HG03439 (cell line): ENCODE results near the gene NDUFS7.

Source experiments
- ATAC-seq: cut with Tn5 transposase; IDR thresholded peaks from one replicate; pipeline ENCODE4 v1.9.1; 2021; ENCODE audit warnings: mild to moderate bottlenecking, moderate library complexity; ENCODE audit not compliant: unreplicated experiment

NDUFS7 gene

DNA sequence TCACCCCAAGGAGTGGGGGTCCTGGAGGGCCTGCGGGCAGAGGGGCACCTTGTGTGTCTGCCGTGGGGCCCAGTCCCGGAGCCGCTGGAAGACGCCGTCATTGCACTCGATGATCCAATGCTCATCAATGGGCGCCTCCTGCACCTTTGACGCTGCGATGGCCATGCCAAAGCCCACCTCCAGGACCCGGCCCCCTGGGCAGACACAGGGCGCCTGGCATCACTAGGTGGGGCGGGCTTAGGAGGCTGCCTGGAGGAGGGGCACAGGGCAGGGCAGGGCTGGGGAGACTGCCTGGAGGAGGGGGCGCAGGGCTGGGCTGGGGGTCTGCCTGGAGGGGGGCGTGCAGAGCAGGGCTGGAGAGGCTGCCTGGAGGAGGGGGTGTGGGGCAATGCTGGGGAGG lies 16.0 kb downstream of the NDUFS7 start:
- ATAC-seq, result no peak

DNA sequence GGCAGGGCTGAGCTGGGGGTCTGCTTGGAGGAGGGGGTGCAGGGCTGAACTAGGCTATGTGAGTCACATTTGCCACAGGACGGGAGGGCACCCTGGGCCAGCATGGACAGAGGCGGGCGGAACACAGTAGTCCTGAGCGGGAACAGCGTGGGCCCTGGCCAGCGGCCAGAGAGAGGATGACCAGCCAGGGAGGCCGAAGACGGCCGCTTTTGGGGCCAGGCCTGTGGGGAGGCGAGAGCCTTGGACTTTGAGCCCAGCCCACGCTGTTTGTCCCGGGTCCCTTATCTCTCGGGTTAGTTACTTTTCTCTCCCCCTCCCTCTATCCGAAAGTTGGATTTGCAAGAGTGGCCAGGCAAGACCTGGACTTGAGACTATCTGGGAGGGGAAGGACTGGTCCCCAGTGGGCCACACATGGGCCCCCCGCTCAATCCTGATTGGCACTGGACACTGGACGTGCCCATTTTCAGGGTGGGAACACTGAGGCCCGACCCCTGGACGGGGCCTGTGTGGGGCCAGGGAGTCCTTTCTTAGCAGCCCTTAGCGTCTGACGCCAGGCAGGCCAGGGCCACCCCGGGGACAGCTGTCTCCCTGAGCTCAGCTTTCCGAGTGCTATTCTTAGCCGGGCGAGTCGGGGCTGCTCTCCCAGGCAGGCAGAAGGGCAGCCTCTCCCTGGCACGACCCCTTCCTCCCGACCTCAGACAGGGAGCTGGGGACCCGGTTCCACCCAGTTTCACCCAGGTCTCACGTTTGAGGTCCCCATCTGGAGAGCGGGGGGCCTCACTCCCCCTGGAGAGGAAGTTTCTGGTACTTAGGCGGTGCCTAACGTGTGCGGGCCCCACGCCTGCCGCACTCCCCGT lies 16.8 kb downstream of the NDUFS7 start:
- no peak for ATAC-seq

DNA sequence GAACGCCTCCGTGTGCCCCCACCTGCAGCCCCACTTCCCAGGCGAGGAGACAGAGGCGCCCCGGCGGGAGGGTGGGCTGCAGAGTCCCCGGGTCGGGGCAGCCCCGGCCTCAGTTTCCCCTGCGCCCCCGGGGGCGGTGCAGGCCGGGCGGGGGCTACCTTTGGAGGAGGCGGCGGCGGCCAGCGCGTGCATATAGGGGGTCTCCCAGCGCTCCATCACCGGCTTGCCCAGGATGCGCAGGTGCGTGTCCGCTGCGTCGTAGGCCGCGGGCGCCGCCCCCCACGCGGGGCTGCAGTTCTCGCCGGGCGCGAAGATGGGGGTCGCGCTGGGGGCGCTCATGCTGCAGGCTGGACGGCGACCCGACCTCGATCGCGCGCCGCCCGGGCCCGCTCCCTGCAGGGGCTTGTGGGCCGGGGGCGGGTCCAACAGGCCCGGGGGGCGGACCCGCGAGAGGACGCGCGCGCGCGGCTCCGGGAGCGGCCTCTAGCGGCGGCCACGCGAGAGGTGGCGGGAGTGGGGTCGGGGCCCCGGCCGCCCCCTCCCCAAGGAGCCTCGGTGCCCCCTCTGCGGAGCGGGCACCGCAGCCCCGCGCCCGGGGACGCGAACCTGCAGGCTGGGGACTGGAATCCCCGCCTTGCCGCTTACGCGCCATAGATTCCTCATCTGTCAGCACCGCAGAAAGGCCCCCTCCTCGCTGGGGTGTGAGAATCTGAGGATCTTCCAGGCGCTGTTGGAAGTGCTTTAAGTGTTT lies 17.6 kb downstream of the NDUFS7 start, which contains the start of gene GAMT:
Gene GAMT, minus strand, starts transcription at position 405 of the 751 bp plus-strand sequence. Its CDS starts 66 bp downstream, at position 339.
- no peak for ATAC-seq

DNA sequence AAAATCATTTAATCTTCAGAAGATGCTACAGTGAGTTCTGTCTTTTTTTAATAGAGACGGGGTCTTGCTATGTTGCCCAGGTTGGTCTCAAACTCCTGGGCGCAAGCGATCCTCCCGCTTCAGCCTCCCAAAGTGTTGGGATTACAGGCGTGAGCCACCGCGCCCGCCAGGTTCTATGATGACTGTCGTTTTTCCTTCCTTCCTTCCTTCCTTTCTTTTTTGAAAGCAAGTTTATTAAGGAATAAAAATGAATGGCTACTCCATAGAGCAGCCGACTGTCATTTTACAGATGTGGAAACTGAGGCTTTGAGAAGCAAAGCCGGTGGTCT lies 18.1 kb downstream of the NDUFS7 start:
- no peak for ATAC-seq

DNA sequence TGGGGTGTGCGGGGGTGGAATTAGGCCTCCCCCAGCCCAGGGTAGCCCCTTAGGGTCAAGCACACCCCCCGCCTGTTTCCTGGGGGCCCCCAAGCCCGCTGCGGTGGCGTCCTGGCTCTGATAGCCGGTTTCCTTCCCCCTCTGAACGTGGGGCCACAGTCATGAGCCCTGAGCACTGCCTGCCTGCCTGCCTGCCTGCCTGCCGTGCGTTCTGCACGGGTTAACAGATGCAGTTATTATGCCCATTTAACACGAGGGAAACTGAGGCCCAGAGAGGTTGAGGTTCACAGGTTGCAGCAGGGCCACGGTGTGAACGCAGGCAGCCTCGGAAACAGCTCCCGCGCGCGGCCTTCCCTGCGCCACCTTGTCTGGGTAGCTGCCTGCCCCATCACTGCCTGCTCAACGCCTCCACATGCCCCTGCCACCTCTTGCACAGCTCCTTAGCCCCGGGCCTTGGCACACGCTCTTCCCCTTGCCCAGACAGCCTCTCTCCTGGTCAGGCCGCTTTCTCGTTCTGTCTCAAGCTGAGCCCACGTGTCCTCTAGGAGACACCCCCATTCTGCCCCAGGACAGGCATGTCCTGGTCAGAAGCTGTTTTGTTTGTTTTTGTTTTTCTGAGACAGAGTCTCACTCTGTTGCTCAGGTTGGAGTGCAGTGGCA lies 18.8 kb downstream of the NDUFS7 start:
- ATAC-seq, result no peak

DNA sequence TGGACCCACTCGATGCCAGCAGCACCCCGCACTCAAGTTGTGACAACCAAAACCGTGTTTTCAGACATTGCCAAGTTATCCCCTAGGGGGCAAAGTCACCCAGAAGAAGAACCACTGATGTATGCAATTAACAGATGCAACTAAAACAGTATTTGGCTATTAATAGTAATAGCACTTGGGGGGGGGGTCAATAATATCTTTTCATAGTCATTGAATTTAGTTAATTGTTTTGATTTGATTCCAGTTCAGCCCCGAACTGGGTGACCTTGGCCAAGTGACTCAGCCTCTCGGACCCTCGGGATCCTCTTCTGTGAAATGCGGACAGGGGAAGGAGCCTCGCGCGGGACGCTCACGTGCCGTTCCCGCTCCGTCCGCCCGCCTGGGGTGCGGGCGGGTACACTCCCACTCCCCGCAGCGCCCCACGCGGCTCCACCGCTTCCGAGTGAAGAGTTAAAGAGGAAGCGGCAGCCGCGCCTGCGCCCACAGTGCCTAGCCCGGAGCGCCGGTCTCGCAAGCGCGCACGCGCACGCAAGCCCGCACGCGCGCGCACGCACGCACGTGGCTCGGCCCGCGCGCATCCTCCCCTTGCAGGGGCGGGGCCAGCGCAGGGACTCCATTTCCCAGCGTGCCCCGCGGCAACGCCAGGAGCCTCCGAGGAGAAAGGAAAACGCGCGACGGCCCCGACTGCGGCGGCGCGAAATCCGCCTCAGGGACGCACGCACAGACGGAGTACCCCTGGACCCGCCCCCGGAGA lies 23.2 kb downstream of the NDUFS7 start:
- ATAC-seq, result peak; percentile 70

DNA sequence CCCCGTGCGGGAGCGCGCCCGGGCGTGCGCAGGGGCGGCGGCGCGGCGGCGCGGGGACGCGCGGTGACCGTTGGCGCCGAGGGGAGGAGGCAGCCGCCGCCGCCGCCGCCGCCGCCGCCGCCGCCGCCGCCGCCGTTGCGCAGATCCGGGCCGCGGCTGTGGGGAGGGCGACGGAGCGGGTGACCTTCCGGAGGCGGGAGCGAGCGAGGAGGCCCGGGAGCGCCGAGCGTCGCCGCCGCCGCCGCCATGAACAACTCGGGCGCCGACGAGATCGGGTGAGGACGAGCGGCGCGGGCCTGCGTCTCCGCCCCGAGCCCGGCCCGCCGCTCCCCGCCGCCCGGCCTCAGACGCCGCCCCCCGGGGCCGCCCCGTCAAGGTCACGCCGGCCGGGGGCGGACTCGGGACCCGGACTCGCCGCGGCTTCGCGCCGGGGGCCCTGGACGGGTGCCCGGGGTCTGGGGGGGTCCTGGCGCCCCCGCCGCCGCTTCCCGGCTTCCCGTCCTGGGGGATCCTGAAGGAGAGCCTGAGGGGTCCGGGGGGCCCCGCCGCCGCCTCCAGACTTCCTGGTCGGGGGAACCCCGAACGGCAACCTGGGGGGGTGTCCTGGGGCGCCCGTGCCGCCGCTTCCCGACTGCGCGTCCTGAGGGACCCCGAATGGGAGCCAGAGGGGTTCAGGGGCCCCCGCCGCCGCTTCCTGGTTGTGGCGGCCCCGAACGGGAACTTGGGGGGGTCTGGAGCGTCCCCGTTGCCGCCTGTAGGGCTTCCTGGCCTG lies 24.0 kb downstream of the NDUFS7 start, which contains the start of gene DAZAP1:
Gene DAZAP1, plus strand, starts transcription at position 59 of the 772 bp plus-strand sequence. Its CDS starts 188 bp downstream, at position 247.
- ATAC-seq, result peak; percentile 25

DNA sequence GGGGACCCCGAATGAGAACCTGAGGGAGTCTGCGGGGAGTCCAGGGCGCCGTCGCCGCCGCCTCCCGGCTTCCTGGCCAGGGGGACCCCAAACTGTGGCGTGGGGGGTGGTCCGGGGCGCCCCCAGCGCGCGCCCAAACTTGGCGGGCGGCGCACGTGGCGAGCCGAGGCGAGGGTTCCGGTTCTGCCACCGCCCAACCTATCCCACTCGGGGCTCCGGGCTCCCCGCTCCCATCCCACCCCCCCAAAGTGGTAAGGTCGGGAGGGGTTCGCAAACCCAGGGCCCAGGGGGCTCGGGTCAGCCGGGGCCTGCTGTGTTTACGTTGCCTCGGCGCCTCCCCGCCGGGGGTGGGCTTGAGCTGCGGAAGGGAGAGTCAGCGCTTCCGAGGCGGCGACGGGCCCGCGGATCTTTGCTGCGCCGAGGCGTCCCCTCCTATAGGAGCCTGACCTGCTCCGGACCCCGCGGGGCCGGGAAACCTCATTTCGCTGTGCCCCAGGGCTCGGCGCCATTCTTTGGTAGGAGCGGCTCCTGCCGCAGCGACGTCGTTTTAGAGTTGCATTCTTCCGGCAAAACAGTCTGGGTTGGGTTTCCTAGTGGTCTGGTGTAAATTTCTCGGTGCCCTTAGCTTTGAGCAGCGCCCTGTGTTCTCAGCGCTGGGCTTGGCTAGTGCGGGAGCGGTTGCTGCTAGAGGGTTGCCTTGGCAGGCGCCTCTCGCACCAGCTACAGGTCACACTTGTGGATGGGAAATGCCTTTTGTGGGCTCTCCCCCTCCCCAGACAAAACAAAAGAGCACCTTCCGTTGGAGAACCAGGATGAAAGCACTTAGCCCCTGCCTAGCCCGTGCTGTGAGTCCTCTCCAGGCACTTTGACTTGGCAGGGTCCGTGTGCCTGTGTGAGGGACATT lies 24.8 kb downstream of the NDUFS7 start:
- ATAC-seq, result no peak

DNA sequence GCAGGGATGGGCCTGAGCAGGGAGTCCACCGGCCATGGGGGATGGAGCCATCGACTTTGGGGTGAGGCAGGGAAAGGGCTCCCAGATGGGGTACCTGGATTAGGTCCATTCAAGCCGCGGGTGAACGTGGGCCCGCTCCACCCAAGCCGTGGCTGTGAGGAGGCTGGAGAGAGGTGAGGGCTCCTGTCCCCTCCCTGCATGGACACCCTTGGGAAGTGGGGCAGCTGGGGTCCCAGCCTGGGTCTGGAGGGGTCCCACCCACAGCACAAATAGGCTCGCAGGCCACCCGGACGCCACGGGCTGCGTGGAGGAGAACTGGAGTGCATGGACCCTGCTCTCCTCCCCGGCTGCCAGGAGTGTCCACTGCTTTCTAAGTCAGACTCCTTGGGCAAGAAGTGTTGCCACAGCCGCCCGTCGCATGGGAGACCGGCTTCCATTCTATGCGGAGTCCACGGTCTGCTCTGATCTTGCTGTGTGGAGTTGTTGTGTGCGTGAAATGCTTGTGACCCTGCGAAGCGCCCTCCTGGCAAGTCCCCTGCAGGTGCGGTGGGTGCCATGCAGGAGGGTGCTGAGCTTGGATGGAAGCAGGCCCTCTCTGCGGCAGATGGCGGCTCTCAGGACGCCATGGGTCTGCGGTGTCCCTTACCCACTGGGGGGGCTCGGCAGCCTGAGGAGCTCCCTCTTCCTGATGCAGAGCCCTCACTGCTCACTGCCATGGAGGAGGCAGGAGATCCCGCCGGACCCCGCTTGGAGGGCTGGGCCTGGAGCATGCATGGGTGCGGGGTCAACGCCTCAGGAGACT lies 25.7 kb downstream of the NDUFS7 start:
- ATAC-seq, result no peak

DNA sequence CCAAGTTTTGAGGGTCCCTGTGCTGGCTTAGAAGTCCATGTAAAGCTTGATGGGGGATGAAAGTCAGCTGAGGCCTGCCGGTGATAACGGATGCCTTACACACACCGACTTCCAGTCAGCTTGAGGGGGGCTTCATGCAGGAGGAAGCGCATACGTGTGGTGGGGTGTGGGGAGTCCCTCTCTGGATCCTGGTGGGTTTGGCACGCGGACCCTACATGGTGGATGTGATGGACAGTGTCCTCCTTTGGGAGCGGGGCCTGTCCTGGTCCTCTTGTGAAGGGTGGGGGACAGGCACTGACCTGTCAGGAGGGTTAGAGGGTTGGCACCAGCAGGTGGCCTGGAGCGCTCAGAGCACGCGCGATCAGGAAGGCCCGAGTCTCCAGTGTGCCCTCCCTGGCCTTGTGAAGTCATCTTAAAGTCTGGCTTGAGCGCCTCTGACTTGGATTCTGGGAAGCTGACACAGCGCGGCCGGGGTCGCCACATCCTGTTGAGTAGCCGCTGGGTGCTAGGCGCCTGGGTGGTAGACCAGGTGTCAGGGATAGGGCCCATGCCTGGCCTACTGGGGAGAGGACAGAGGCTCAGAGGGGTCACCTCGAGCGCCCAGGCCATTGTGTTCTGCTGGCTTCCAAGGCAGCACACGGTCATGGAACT lies 26.6 kb downstream of the NDUFS7 start:
- ATAC-seq, result no peak

DNA sequence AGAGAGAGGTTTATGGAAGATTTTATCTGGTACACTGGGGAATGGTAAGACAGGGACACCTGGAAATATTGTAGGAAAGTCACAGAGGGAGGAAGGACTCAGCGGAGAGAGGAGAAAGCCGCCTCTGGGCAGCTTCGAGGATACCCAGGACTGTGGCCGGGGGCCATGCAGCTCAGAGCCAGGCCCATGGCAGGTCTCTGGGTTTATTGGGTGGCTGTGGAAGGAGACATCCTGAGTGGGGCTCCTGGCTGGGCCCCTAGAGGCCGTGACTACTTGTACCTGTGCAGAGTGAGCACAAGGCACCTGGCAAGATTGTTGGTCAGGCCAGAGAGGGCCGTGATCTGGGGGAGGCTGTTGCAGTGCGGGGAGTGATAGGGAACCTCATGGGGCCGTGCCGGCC lies 27.1 kb downstream of the NDUFS7 start:
- ATAC-seq, result no peak

DNA sequence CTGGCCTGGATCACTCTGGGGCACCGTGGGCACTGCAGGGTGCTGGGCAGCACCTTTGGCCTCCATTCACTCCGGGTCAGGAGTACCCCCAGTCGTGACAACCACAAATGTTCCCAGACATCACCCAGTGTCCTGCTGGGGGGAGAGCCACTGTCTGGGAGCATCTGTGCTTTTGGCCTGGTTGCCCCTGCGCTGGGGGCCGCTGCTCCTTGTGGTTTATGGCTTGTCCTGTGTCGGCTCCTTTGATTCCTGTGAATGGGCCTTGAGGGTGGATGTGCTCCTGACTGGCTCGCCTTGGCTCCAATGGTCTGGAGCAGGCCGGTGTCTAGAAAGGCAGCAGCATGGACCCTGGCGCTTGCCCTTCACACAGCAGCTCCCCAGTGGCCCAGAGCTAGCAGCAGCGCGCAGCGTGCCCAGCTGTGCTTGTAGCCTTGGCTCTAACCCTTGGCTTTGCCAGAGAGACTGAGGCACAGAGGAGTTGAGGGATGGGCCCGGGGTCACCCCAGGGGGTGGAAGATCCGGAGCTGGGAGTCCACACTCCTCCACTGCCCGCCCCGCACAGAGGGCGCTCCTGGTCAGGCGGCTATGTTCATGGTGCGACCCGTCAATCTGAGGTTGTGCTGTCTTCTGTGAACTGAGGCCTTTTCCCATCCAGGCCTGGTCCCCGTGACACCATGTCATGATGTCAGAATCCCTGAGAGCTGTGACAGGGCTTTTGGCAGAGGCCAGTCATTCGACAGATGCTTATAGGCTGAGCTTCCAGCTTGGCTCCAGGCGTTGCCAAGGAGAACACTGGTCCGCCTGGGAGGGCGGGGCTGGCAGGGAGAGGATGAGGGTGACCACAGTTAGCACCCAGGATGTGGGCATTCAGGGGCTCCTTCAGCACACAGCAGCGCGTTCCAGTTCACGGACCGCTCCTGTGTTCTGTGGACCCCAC lies 27.8 kb downstream of the NDUFS7 start:
- ATAC-seq, result no peak

DNA sequence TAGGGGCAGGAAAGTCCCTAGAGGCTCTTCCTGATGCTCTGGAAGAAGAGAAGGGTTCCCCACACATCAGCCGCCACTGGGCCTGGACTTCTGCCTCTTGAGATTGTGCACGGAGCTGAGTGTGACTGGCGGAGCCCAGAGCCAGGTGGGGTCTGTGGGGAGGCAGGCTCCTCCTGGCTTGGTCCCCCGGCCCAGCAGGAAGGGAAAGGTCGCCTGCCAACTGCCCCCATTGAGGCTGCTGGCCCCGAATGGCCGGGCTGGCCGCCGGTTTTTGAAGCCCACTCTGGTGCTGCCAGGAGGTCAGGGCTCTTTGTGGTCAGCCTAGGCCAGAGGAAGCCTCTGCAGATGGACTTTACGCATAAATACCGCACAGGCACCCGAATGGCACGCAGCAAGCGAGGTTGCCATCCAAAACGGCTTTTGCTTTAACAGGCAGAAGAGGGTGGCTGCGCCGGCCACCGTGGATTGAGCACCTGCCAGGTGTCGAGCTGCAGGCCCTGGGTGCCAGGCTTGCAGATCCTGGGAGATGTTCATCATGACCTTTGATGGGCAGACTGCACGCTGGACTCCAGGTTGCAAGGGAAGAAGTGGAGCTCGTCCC lies 28.7 kb downstream of the NDUFS7 start:
- ATAC-seq, result no peak

DNA sequence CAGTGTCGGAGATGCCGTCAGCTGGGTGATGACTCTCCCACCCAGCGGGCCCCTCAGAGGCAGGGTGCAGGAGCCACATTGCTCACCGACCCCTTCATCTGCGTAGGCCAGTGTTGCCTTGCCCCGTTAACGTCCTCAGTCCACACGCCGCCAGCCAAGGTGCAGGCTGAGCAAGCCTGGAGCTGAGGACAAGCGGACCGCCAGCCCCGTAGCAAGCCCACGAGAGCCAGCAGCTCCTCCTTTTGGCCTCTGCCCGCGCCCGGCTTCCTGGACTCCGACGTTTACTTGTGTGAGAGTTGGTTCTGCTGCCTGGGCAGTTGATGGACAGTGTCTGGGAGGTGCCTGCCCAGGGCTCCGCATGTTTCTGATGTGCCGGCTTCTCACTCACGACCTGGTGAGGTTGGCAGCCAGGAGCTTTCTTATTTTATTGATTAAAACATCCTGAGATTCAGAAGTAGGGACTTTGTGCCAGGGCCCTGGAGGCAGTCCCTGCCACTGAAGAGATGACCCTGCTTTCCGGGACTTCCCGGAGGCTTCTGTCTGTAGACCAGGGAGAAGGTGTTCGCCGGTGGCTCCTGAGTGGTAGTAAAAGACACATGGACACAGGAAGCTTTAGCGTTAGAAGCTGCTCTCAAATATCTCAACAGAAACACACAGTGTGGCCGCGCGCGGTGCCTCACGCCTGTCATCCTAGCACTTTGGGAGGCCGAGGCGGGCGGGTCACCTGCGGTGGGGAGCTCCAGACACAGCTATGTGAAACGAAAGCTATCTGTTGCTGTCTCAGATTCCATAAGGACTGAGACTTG lies 29.5 kb downstream of the NDUFS7 start:
- no peak for ATAC-seq
